Panc1 (cell line): ENCODE results near the gene COIL. TPM values are rescaled to one million over a fixed set of nuclear protein-coding genes. Genes with fewer than 3 reads are reported as not detected.

Experiments used
- ATAC-seq: fragments of 200-7000 bp; cut with Tn5 transposase; 2 replicates; pipeline ENCODE4 v1.9.1; 2020; ENCODE audit warnings: mild to moderate bottlenecking, moderate library complexity
- BruUV-seq: library from RNA; stranded (reverse); fragments of 400-500 nt; replicated peaks from 2 replicates; lab custom pipeline; 2021; lab: Mats Ljungman, UMichigan
- CTCF ChIA-PET: fragments of 300-600 bp; sonication (Branson Sonifier 250); formaldehyde crosslinking; loops from one replicate; lab custom pipeline; 2022; ENCODE audit warnings: antibody characterized with exemption; lab: Charles Lee
- POLR2A ChIA-PET: fragments of 300-600 bp; sonication (Branson Sonifier 250); formaldehyde crosslinking; loops from one replicate; lab custom pipeline; 2022; ENCODE audit warnings: antibody characterized with exemption; lab: Charles Lee
- DNase-seq: peaks from one replicate; pipeline ENCODE4 v3.0.0-alpha.2; 2010; ENCODE audit warnings: low read depth, low spot score
- H3K27ac ChIP-seq: 2 replicates; pipeline ENCODE4 v1.5.1; 2011; ENCODE audit warnings: mild to moderate bottlenecking, low read length, inconsistent platforms
- H3K27me3 ChIP-seq: fragments of 200-500 bp; sonication (Bioruptor generic); 2 replicates; pipeline ENCODE4 v1.6.0; 2014; ENCODE audit warnings: low read length, inconsistent platforms; ENCODE audit not compliant: control insufficient read depth, insufficient read depth
- H3K36me3 ChIP-seq: fragments of 200-500 bp; sonication (Bioruptor generic); 2 replicates; pipeline ENCODE4 v1.5.1; 2014; ENCODE audit warnings: inconsistent platforms, mild to moderate bottlenecking, low read length, moderate library complexity; ENCODE audit not compliant: control insufficient read depth, insufficient read depth
- H3K4me1 ChIP-seq: 2 replicates; pipeline ENCODE4 v1.5.1; 2011; ENCODE audit warnings: inconsistent platforms, mild to moderate bottlenecking, low read length, moderate library complexity; ENCODE audit not compliant: control insufficient read depth, insufficient read depth
- H3K4me3 ChIP-seq, 2 experiments: 2 replicates each; pipeline ENCODE4 v1.5.1; 2011 to 2012; ENCODE audit warnings: low read depth in 2 of 2, low read length in 2 of 2, mild to moderate bottlenecking in 2 of 2, inconsistent platforms in 1 of 2, moderate library complexity in 1 of 2
- H3K9me3 ChIP-seq: fragments of 200-500 bp; sonication (Bioruptor generic); 2 replicates; pipeline ENCODE4 v1.5.1; 2014; ENCODE audit warnings: low read depth, mild to moderate bottlenecking, inconsistent platforms, low read length, moderate library complexity; ENCODE audit not compliant: control insufficient read depth, insufficient read depth
- POLR2AphosphoS5 ChIP-seq: IDR thresholded peaks from 2 replicates; pipeline ENCODE4 v1.6.1; 2012; ENCODE audit warnings: mild to moderate bottlenecking, low read depth, low read length, moderate library complexity
- SIN3A ChIP-seq: IDR thresholded peaks from 2 replicates; pipeline ENCODE4 v1.6.1; 2012; ENCODE audit warnings: low read depth, mild to moderate bottlenecking, low read length, moderate library complexity, borderline replicate concordance; ENCODE audit not compliant: insufficient read depth
- TCF7L2 ChIP-seq: IDR thresholded peaks from 2 replicates; pipeline ENCODE4 v1.6.1; 2011; ENCODE audit warnings: mild to moderate bottlenecking, low read depth, low read length, inconsistent platforms
- in situ Hi-C: cut with HindIII; loops from 2 replicates; pipeline ENCODE4 v1.10.0; 2016; ENCODE audit warnings: low sequenced_read_pairs, low pct_unique_long_range_greater_than_20kb
- intact Hi-C: fragments of 100-400 bp; cut with micrococcal nuclease; formaldehyde crosslinking; loops from one replicate; pipeline ENCODE4 v1.10.0; 2022; ENCODE audit not compliant: unreplicated experiment
- total RNA-seq: library from RNA; stranded (reverse); gene quantifications from one replicate; pipeline ENCODE4 v1.2.1, GENCODE V29; 2021; ENCODE audit not compliant: unreplicated experiment
- TF ChIP-seq, protein P1 (sequence below), 2 experiments: IDR thresholded peaks; 2 replicates each; pipeline ENCODE4 v1.6.1; 2011 to 2012; ENCODE audit warnings: low read depth in 2 of 2, control low read depth in 1 of 2, low read length in 1 of 2, mild to moderate bottlenecking in 1 of 2, moderate library complexity in 1 of 2; ENCODE audit not compliant: insufficient read depth in 1 of 2
- TF ChIP-seq, protein P2 (sequence below): fragments of 450-650 bp; IDR thresholded peaks from 2 replicates; pipeline ENCODE4 v1.5.1; 2017; ENCODE audit warnings: mild to moderate bottlenecking

COIL gene
- total RNA-seq, 1 experiment from 2014 or later = 32.9 TPM

DNA sequence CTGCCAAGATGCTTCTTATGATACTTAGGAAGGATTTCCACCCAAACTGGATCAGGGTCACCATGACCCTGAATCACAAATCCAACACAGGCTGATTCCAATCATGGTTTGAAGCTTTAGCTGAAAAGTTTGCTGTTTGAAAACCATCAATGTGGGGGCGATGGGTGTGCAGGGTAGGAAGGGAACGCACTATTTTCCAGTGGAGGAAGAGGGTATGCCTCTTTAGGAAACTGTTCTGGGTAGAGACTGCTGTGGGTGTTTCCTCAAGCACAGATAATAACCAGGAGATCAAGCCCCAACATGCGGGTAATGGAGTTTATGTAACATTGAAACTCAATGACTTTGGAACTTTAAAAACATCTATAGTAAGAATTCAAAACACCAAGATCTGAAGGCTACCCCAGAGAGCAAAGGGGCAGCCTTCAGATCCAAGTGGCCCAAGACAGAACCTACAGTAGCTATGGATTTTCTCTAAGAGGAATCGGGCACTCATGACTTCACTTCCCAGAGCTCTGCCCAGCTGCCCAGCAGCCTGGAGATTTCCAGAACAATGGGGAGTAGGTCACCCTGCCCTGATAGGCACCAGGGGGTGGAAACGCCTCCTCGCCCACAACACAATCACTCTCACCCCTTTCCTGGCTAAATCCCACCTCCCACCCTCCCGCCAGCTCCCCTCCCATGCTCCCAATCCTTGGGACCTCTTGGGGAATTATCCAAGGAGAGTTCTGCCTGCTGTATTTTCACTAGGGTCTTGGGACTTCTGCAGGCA, 69.8 kb downstream of the COIL start:
- ATAC-seq = no peak
- TF ChIP-seq SIN3A (no peak), TCF7L2 (no peak), POLR2AphosphoS5 (no peak)
- TF ChIP-seq, protein P1, sequence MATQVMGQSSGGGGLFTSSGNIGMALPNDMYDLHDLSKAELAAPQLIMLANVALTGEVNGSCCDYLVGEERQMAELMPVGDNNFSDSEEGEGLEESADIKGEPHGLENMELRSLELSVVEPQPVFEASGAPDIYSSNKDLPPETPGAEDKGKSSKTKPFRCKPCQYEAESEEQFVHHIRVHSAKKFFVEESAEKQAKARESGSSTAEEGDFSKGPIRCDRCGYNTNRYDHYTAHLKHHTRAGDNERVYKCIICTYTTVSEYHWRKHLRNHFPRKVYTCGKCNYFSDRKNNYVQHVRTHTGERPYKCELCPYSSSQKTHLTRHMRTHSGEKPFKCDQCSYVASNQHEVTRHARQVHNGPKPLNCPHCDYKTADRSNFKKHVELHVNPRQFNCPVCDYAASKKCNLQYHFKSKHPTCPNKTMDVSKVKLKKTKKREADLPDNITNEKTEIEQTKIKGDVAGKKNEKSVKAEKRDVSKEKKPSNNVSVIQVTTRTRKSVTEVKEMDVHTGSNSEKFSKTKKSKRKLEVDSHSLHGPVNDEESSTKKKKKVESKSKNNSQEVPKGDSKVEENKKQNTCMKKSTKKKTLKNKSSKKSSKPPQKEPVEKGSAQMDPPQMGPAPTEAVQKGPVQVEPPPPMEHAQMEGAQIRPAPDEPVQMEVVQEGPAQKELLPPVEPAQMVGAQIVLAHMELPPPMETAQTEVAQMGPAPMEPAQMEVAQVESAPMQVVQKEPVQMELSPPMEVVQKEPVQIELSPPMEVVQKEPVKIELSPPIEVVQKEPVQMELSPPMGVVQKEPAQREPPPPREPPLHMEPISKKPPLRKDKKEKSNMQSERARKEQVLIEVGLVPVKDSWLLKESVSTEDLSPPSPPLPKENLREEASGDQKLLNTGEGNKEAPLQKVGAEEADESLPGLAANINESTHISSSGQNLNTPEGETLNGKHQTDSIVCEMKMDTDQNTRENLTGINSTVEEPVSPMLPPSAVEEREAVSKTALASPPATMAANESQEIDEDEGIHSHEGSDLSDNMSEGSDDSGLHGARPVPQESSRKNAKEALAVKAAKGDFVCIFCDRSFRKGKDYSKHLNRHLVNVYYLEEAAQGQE (IDR thresholded peaks at IDR 0.05; ENCODE audit: insufficient read depth in 1 of 2, low read depth in 2 of 2, low read length in 1 of 2) = no peak
- TF ChIP-seq, protein P2, sequence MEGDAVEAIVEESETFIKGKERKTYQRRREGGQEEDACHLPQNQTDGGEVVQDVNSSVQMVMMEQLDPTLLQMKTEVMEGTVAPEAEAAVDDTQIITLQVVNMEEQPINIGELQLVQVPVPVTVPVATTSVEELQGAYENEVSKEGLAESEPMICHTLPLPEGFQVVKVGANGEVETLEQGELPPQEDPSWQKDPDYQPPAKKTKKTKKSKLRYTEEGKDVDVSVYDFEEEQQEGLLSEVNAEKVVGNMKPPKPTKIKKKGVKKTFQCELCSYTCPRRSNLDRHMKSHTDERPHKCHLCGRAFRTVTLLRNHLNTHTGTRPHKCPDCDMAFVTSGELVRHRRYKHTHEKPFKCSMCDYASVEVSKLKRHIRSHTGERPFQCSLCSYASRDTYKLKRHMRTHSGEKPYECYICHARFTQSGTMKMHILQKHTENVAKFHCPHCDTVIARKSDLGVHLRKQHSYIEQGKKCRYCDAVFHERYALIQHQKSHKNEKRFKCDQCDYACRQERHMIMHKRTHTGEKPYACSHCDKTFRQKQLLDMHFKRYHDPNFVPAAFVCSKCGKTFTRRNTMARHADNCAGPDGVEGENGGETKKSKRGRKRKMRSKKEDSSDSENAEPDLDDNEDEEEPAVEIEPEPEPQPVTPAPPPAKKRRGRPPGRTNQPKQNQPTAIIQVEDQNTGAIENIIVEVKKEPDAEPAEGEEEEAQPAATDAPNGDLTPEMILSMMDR = no peak
- in situ Hi-C loops = no loop called here

DNA sequence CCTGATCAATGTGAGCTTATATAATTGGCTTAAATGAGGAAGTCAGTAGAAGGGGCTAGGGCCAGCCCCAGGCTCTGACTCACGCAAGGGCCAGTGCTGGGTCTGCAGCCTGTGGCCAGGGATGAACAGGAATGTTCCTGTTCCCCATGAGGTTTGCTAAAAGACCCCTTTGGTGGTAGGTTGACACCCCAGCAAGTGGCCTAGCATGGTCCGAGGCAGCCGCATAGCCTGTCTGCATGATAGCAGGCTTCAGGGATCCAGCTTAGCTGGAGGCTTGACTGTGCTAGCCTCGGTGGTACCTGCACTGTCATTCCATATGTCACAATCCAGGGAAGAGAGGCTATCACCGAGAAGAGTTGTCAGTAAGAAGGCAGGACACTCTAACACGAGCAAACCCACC, 70.5 kb downstream of the COIL start:
- in situ Hi-C loops = no loop called here
- no TSS peak for BruUV-seq
- H3K36me3 ChIP-seq = peaks cover 8% of the 10 kb centered on the region; the same call in 1 of the 2 replicates
- intact Hi-C loops = no loop called here
- no peaks in the 10 kb centered on the region for H3K27me3 ChIP-seq
- no peak overlapping the region for H3K4me3 ChIP-seq
- ATAC-seq = no peak
- no peaks in the 10 kb centered on the region for H3K4me1 ChIP-seq
- ChIA-PET POLR2A (no interaction called here), CTCF (no interaction called here)
- TF ChIP-seq TCF7L2 = no peak
- TF ChIP-seq, protein P1 (IDR thresholded peaks at IDR 0.05; ENCODE audit: insufficient read depth in 1 of 2, low read depth in 2 of 2, low read length in 1 of 2) = no peak
- TF ChIP-seq SIN3A = no peak
- no peak for TF ChIP-seq POLR2AphosphoS5
- TF ChIP-seq, protein P2 = no peak
- DNase-seq = no peak
- H3K9me3 ChIP-seq = peaks cover 12% of the 10 kb centered on the region; the same call in 1 of the 2 replicates
- H3K27ac ChIP-seq = no peak overlapping the region

More for the DNA sequence above, 69.8 kb downstream of the COIL start:
- DNase-seq = no peak
- no peaks in the 10 kb centered on the region for H3K27me3 ChIP-seq
- no peak overlapping the region for H3K4me3 ChIP-seq
- intact Hi-C loops = no loop called here
- no peak overlapping the region for H3K27ac ChIP-seq
- H3K4me1 ChIP-seq = no peaks in the 10 kb centered on the region
- no TSS peak for BruUV-seq
- peaks cover 12% of the 10 kb centered on the region; the same call in 1 of the 2 replicates for H3K9me3 ChIP-seq
- H3K36me3 ChIP-seq = peaks cover 11% of the 10 kb centered on the region
- CTCF ChIA-PET = no interaction called here
- POLR2A ChIA-PET = no interaction called here
